ENCODE data around the gene GTF2F1. TPM values are rescaled to one million over a fixed set of nuclear protein-coding genes. Genes with fewer than 3 reads are reported as not detected.
"Not testable (repeated sequence)": the region's sequence is repeated elsewhere in the genome, so short reads cannot be mapped to it uniquely, and the experiment has no call there.

The GTF2F1 gene
- total RNA-seq, 2 donors from 2014 or later, result 23.7 to 33.0 TPM

GRCh38 chr19:6352381-6353165 is 40.4 kb downstream of the GTF2F1 start:
- Histone ChIP-seq H3K27me3 (no peaks in the 10 kb centered on the region), H3K9me3 (no peaks in the 10 kb centered on the region), H3K27ac (no peak overlapping the region), H3K36me3 (no peaks in the 10 kb centered on the region), H3K4me3 (no peak overlapping the region), H3K4me1 (no peaks in the 10 kb centered on the region)
- TF ChIP-seq CTCF (IDR thresholded peaks at IDR 0.05), result no peak
- no peak for DNase-seq (ENCODE audit: low spot score)

- Histone ChIP-seq H3K4me3 (no peak overlapping the region), H3K36me3 (no peaks in the 10 kb centered on the region), H3K4me1 (no peaks in the 10 kb centered on the region), H3K27me3 (no peaks in the 10 kb centered on the region), H3K9me3 (no peaks in the 10 kb centered on the region), H3K27ac (no peak overlapping the region)
- no peak for TF ChIP-seq CTCF (IDR thresholded peaks at IDR 0.05)
- DNase-seq (ENCODE audit: low spot score), result no peak
Measured at GRCh38 chr19:6350688-6351087, 42.3 kb downstream of the GTF2F1 start.

DNA sequence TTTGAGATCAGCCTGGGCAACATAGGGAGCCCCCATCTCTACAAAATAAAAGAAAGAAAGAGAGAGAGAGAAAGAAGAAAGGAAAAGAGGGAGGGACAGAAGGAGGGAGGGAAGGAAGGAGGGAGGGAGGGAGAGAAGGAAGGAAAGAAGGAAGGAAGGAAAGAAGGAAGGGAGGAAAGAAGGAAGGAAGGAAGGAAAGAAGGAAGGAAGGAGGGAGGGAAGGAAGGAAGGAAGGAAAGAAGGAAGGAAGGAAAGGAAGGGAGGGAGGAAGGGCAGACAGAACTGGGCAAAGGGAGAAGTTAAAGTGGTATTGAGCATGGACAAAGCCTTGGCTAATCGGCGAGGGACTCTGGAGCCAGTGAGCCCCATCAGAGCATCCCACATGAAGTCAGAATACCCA is 43.7 kb downstream of the GTF2F1 start:
- not testable (repeated sequence) for H3K9me3 ChIP-seq; H3K4me3 ChIP-seq; H3K36me3 ChIP-seq; DNase-seq (ENCODE audit: low spot score); H3K27ac ChIP-seq; H3K4me1 ChIP-seq; H3K27me3 ChIP-seq

- Histone ChIP-seq H3K27ac (no peak overlapping the region), H3K4me1 (no peaks in the 10 kb centered on the region), H3K36me3 (no peaks in the 10 kb centered on the region), H3K4me3 (no peak overlapping the region), H3K9me3 (no peaks in the 10 kb centered on the region), H3K27me3 (no peaks in the 10 kb centered on the region)
- no peak for TF ChIP-seq CTCF (IDR thresholded peaks at IDR 0.05)
- DNase-seq (ENCODE audit: low spot score), result no peak
Measured at GRCh38 chr19:6343462-6343861, 49.5 kb downstream of the GTF2F1 start.

- H3K27ac ChIP-seq, result no peak overlapping the region
- no peaks in the 10 kb centered on the region for H3K36me3 ChIP-seq
- H3K4me1 ChIP-seq, result no peaks in the 10 kb centered on the region
- TF ChIP-seq CTCF (IDR thresholded peaks at IDR 0.05), result no peak
- H3K4me3 ChIP-seq, result no peak overlapping the region
- no peaks in the 10 kb centered on the region for H3K27me3 ChIP-seq
- no peaks in the 10 kb centered on the region for H3K9me3 ChIP-seq
- no peak for DNase-seq (ENCODE audit: low spot score)
Measured at GRCh38 chr19:6340493-6341201, 52.3 kb downstream of the GTF2F1 start.

GRCh38 chr19:6334490-6335285 is 58.3 kb downstream of the GTF2F1 start:
- no peaks in the 10 kb centered on the region for H3K4me1 ChIP-seq
- no peaks in the 10 kb centered on the region for H3K9me3 ChIP-seq
- H3K27ac ChIP-seq, result no peak overlapping the region
- DNase-seq (ENCODE audit: low spot score), result no peak
- TF ChIP-seq CTCF (IDR thresholded peaks at IDR 0.05), result no peak
- H3K27me3 ChIP-seq, result no peaks in the 10 kb centered on the region
- H3K36me3 ChIP-seq, result no peaks in the 10 kb centered on the region
- H3K4me3 ChIP-seq, result no peak overlapping the region
